Loucy (cell line): ENCODE measurements around the gene IP6K2.
A peak's percentile ranks its signal among the peaks of the same experiment; 100 is the strongest.

Experiments
- H2AFZ ChIP-seq: fragments of 200-600 bp; sonication (generic); 2 replicates; pipeline ENCODE4 v1.6.0; 2016; ENCODE audit warnings: antibody characterized with exemption, mild to moderate bottlenecking, low read length, moderate library complexity
- H3F3A ChIP-seq: fragments of 200-600 bp; 2 replicates; pipeline ENCODE4 v1.6.0; 2016; ENCODE audit warnings: antibody characterized with exemption, low read depth, mild to moderate bottlenecking
- H3K27me3 ChIP-seq: fragments of 200-600 bp; sonication (generic); 2 replicates; pipeline ENCODE4 v1.6.1; 2014; ENCODE audit warnings: low read length, mild to moderate bottlenecking; ENCODE audit not compliant: insufficient read depth, poor library complexity, severe bottlenecking
- H3K36me3 ChIP-seq: fragments of 200-600 bp; sonication (generic); 2 replicates; pipeline ENCODE4 v1.6.1; 2016; ENCODE audit warnings: low read length; ENCODE audit not compliant: insufficient read depth
- H3K4me1 ChIP-seq: fragments of 200-600 bp; sonication (generic); 2 replicates; pipeline ENCODE4 v1.5.1; 2014; ENCODE audit warnings: low read length, mild to moderate bottlenecking; ENCODE audit not compliant: insufficient read depth, poor library complexity, severe bottlenecking
- H3K4me2 ChIP-seq: fragments of 200-600 bp; sonication (generic); 2 replicates; pipeline ENCODE4 v1.6.0; 2014; ENCODE audit warnings: antibody characterized with exemption, low read length, low read depth, mild to moderate bottlenecking; ENCODE audit not compliant: poor library complexity, severe bottlenecking
- H3K4me3 ChIP-seq: fragments of 200-600 bp; sonication (generic); 2 replicates; pipeline ENCODE4 v1.5.1; 2014; ENCODE audit warnings: low read length, mild to moderate bottlenecking, mixed read lengths; ENCODE audit not compliant: poor library complexity, severe bottlenecking
- H3K79me2 ChIP-seq: fragments of 200-600 bp; sonication (generic); 2 replicates; pipeline ENCODE4 v1.6.1; 2014; ENCODE audit warnings: low read length; ENCODE audit not compliant: insufficient read depth
- H3K9ac ChIP-seq: fragments of 200-600 bp; sonication (generic); 2 replicates; pipeline ENCODE4 v1.6.0; 2014; ENCODE audit warnings: mild to moderate bottlenecking, low read depth, low read length, moderate library complexity; ENCODE audit not compliant: poor library complexity, severe bottlenecking
- H3K9me2 ChIP-seq: fragments of 200-600 bp; sonication (generic); replicated peaks from 2 replicates; pipeline ENCODE4 v1.6.1; 2016; ENCODE audit warnings: low read depth, low read length, mixed read lengths
- H3K9me3 ChIP-seq: fragments of 200-600 bp; sonication (generic); 2 replicates; pipeline ENCODE4 v1.6.1; 2014; ENCODE audit warnings: mild to moderate bottlenecking, antibody characterized with exemption, low read length, low read depth; ENCODE audit not compliant: insufficient read depth
- H4K20me1 ChIP-seq: fragments of 200-600 bp; sonication (generic); 2 replicates; pipeline ENCODE4 v1.6.0; 2014; ENCODE audit warnings: antibody characterized with exemption, low read length, mild to moderate bottlenecking; ENCODE audit not compliant: insufficient read depth, poor library complexity, severe bottlenecking
- CTCF ChIP-seq: fragments of 200-600 bp; sonication (generic); conservative IDR thresholded peaks from 2 replicates; pipeline ENCODE4 v1.5.1; 2014; ENCODE audit warnings: mild to moderate bottlenecking, antibody characterized with exemption, low read length
- EZH2phosphoT487 ChIP-seq: fragments of 200-600 bp; IDR thresholded peaks from 2 replicates; pipeline ENCODE4 v1.6.1; 2018; ENCODE audit warnings: antibody characterized with exemption, mild to moderate bottlenecking, moderate library complexity, borderline replicate concordance

IP6K2 gene

GRCh38 chr3:48686538-48687219, 30.3 kb downstream of the IP6K2 start:
- Histone ChIP-seq H3K4me3 (no peak overlapping the region), H3K79me2 (peaks cover 27% of the 10 kb centered on the region), H3K4me1 (peaks cover 15% of the 10 kb centered on the region), H3K27me3 (no peaks in the 10 kb centered on the region), H3K4me2 (no peak overlapping the region), H3K9me2 (no peaks in the 10 kb centered on the region), H2AFZ (no peak overlapping the region), H3K9ac (no peak overlapping the region), H3F3A (peaks cover 3% of the 10 kb centered on the region; the same call in 1 of the 2 replicates), H3K36me3 (peaks cover 54% of the 10 kb centered on the region; the same call in 1 of the 2 replicates), H3K9me3 (no peaks in the 10 kb centered on the region), H4K20me1 (peaks cover 20% of the 10 kb centered on the region)
- no peak for TF ChIP-seq CTCF
- no peak for TF ChIP-seq EZH2phosphoT487

GRCh38 chr3:48685603-48686511, 31.2 kb downstream of the IP6K2 start, which contains the start of gene NCKIPSD:
Gene NCKIPSD (minus strand): TSS chr3:48685915. CDS start chr3:48685807, 108 bp downstream.
- no peaks in the 10 kb centered on the region for H3K27me3 ChIP-seq
- H2AFZ ChIP-seq = peak within 1 kb of the TSS; percentile 82
- H3K4me2 ChIP-seq = peak within 1 kb of the TSS; percentile 84
- peak; percentile 60 for TF ChIP-seq CTCF
- no peak for TF ChIP-seq EZH2phosphoT487
- peaks cover 52% of the 10 kb centered on the region; the same call in 1 of the 2 replicates for H3K36me3 ChIP-seq
- H3K4me3 ChIP-seq = peak within 1 kb of the TSS; percentile 97
- peaks cover 15% of the 10 kb centered on the region for H4K20me1 ChIP-seq
- peaks cover 27% of the 10 kb centered on the region for H3K79me2 ChIP-seq
- peak within 1 kb of the TSS; percentile 81 for H3K9ac ChIP-seq
- no peaks in the 10 kb centered on the region for H3K9me2 ChIP-seq
- no peaks in the 10 kb centered on the region for H3K9me3 ChIP-seq
- H3K4me1 ChIP-seq = peaks cover 15% of the 10 kb centered on the region
- peaks cover 3% of the 10 kb centered on the region; the same call in 1 of the 2 replicates for H3F3A ChIP-seq

- H3K4me2 ChIP-seq = peak overlapping the region; percentile 84
- H3K4me1 ChIP-seq = peaks cover 15% of the 10 kb centered on the region
- H3K36me3 ChIP-seq = peaks cover 49% of the 10 kb centered on the region; the same call in 1 of the 2 replicates
- no peaks in the 10 kb centered on the region for H3K9me3 ChIP-seq
- H3K27me3 ChIP-seq = no peaks in the 10 kb centered on the region
- H2AFZ ChIP-seq = peak overlapping the region; percentile 82
- TF ChIP-seq CTCF (no peak), EZH2phosphoT487 (no peak)
- H3K79me2 ChIP-seq = peaks cover 27% of the 10 kb centered on the region
- H3K4me3 ChIP-seq = peak overlapping the region; percentile 97
- peaks cover 3% of the 10 kb centered on the region; the same call in 1 of the 2 replicates for H3F3A ChIP-seq
- no peaks in the 10 kb centered on the region for H3K9me2 ChIP-seq
- peak overlapping the region; percentile 81 for H3K9ac ChIP-seq
- H4K20me1 ChIP-seq = peaks cover 14% of the 10 kb centered on the region
Measured at GRCh38 chr3:48685293-48685602, 31.8 kb downstream of the IP6K2 start.
